HepG2 (cell line): ENCODE measurements around the gene SF1. TPM values are rescaled to one million over a fixed set of nuclear protein-coding genes. Genes with fewer than 3 reads are reported as not detected.

Experiments
- GATA4 ChIP-seq: sonication (generic); IDR thresholded peaks from 2 replicates; pipeline ENCODE4 v1.6.1; 2016; ENCODE audit warnings: antibody characterized with exemption, low read depth, borderline replicate concordance
- HMG20B ChIP-seq: conservative IDR thresholded peaks from 2 replicates; pipeline ENCODE4 v1.6.1; 2016; ENCODE audit warnings: missing genetic modification reagents, missing compliant biosample characterization
- HNRNPLL ChIP-seq: fragments of 200-400 bp; formaldehyde crosslinking; IDR thresholded peaks from 2 replicates; pipeline ENCODE4 v1.6.1; 2017; ENCODE audit warnings: mild to moderate bottlenecking, low read depth, low read length; ENCODE audit not compliant: poor library complexity, severe bottlenecking
- KDM5B ChIP-seq: sonication (generic); formaldehyde crosslinking; IDR thresholded peaks from 2 replicates; pipeline ENCODE4 v1.4.0; 2020; ENCODE audit warnings: missing genetic modification reagents, mild to moderate bottlenecking, borderline replicate concordance
- MXD3 ChIP-seq: IDR thresholded peaks from 2 replicates; pipeline ENCODE4 v1.6.1; 2016; ENCODE audit warnings: mild to moderate bottlenecking, missing biosample characterization, missing genetic modification reagents
- POLR2AphosphoS5 ChIP-seq: IDR thresholded peaks from 2 replicates; pipeline ENCODE4 v1.6.1; 2012; ENCODE audit warnings: low read depth, low read length
- SRSF1 ChIP-seq: fragments of 200-400 bp; formaldehyde crosslinking; optimal IDR thresholded peaks from 2 replicates; pipeline ENCODE3; 2017; ENCODE audit warnings: mild to moderate bottlenecking, low read depth, low read length, moderate library complexity
- TAF15 ChIP-seq: fragments of 200-400 bp; formaldehyde crosslinking; IDR thresholded peaks from one replicate; pipeline ENCODE4 v1.6.1; 2018; ENCODE audit warnings: mild to moderate bottlenecking, low read depth, low read length; ENCODE audit not compliant: poor library complexity, severe bottlenecking
- ZFY ChIP-seq: sonication (generic); formaldehyde crosslinking; IDR thresholded peaks from 2 replicates; pipeline ENCODE4 v1.4.0; 2020; ENCODE audit warnings: missing genetic modification reagents
- ZNF598 ChIP-seq: sonication (generic); formaldehyde crosslinking; IDR thresholded peaks from 2 replicates; pipeline ENCODE4 v1.5.1; 2020; ENCODE audit warnings: mild to moderate bottlenecking, missing genetic modification reagents, borderline replicate concordance
- ZNF746 ChIP-seq: sonication (generic); formaldehyde crosslinking; IDR thresholded peaks from 2 replicates; pipeline ENCODE4 v1.8.0; 2022; ENCODE audit warnings: mild to moderate bottlenecking, missing genetic modification reagents
- polyA plus RNA-seq, 8 experiments: library from polyadenylated mRNA; depleted of rRNA in 3 of 8; stranded (reverse) in 7 of 8; unstranded in 1 of 8; fragments of >200 nt; fragmentation: Illumina TruSeq in 4 of 8; extraction: Trizol in 4 of 8; gene quantifications; 2 replicates each; pipeline versions ENCODE4 v1.2.1 to v1.2.3, GENCODE V29; 2011 to 2016; ENCODE audit warnings: low read depth in 4 of 8, missing spikeins in 1 of 8, mixed read lengths in 1 of 8; ENCODE audit not compliant: insufficient read depth in 1 of 8
- total RNA-seq, 5 experiments: library from RNA; depleted of rRNA; stranded (reverse); fragments of >200 nt; fragmentation: Illumina TruSeq; extraction: Trizol; gene quantifications; 2 replicates each; pipeline ENCODE4 v1.2.3, GENCODE V29; 2016; ENCODE audit warnings: low read depth in 1 of 5
- TF ChIP-seq, protein P1 (sequence below): sonication (generic); formaldehyde crosslinking; IDR thresholded peaks from 2 replicates; pipeline ENCODE4 v1.8.1; 2022; ENCODE audit warnings: low read depth, mild to moderate bottlenecking, missing genetic modification reagents
- TF ChIP-seq, protein P2 (sequence below): sonication (generic); formaldehyde crosslinking; conservative IDR thresholded peaks from 2 replicates; pipeline ENCODE4 v1.5.0; 2020; ENCODE audit warnings: missing genetic modification reagents
- TF ChIP-seq, protein P3 (sequence below): sonication (generic); formaldehyde crosslinking; IDR thresholded peaks from 2 replicates; pipeline ENCODE4 v1.4.0; 2020; ENCODE audit warnings: low read depth, missing genetic modification reagents
- TF ChIP-seq, protein P4 (sequence below): sonication (generic); formaldehyde crosslinking; IDR thresholded peaks from 2 replicates; pipeline ENCODE4 v1.4.0; 2020; ENCODE audit warnings: mild to moderate bottlenecking, missing genetic modification reagents

SF1 gene
- total and polyA plus RNA-seq, 2 of the 13 experiments (the other 11 are each of a cell fraction or from before 2014, with no cell fraction given): 55.5 to 70.4 TPM

- peak; percentile 33; the same call in 1 of the 2 replicates for TF ChIP-seq KDM5B
- peak; percentile 81 for TF ChIP-seq HNRNPLL
- peak; percentile 97 for TF ChIP-seq ZFY (CRISPR knock-in tag)
- TF ChIP-seq POLR2AphosphoS5: peak; percentile 77
- TF ChIP-seq GATA4: 0 out of 2 replicates have a peak, but pooled peaks have one; percentile 19
- TF ChIP-seq, protein P1, sequence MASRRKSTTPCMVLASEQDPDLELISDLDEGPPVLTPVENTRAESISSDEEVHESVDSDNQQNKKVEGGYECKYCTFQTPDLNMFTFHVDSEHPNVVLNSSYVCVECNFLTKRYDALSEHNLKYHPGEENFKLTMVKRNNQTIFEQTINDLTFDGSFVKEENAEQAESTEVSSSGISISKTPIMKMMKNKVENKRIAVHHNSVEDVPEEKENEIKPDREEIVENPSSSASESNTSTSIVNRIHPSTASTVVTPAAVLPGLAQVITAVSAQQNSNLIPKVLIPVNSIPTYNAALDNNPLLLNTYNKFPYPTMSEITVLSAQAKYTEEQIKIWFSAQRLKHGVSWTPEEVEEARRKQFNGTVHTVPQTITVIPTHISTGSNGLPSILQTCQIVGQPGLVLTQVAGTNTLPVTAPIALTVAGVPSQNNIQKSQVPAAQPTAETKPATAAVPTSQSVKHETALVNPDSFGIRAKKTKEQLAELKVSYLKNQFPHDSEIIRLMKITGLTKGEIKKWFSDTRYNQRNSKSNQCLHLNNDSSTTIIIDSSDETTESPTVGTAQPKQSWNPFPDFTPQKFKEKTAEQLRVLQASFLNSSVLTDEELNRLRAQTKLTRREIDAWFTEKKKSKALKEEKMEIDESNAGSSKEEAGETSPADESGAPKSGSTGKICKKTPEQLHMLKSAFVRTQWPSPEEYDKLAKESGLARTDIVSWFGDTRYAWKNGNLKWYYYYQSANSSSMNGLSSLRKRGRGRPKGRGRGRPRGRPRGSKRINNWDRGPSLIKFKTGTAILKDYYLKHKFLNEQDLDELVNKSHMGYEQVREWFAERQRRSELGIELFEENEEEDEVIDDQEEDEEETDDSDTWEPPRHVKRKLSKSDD: 0 out of 2 replicates have a peak, but pooled peaks have one; percentile 34
- TF ChIP-seq, protein P2, sequence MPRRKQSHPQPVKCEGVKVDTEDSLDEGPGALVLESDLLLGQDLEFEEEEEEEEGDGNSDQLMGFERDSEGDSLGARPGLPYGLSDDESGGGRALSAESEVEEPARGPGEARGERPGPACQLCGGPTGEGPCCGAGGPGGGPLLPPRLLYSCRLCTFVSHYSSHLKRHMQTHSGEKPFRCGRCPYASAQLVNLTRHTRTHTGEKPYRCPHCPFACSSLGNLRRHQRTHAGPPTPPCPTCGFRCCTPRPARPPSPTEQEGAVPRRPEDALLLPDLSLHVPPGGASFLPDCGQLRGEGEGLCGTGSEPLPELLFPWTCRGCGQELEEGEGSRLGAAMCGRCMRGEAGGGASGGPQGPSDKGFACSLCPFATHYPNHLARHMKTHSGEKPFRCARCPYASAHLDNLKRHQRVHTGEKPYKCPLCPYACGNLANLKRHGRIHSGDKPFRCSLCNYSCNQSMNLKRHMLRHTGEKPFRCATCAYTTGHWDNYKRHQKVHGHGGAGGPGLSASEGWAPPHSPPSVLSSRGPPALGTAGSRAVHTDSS (CRISPR knock-in tag): 0 out of 2 replicates have a peak, but pooled peaks have one; percentile 39
- no peak for TF ChIP-seq TAF15
- TF ChIP-seq, protein P3, sequence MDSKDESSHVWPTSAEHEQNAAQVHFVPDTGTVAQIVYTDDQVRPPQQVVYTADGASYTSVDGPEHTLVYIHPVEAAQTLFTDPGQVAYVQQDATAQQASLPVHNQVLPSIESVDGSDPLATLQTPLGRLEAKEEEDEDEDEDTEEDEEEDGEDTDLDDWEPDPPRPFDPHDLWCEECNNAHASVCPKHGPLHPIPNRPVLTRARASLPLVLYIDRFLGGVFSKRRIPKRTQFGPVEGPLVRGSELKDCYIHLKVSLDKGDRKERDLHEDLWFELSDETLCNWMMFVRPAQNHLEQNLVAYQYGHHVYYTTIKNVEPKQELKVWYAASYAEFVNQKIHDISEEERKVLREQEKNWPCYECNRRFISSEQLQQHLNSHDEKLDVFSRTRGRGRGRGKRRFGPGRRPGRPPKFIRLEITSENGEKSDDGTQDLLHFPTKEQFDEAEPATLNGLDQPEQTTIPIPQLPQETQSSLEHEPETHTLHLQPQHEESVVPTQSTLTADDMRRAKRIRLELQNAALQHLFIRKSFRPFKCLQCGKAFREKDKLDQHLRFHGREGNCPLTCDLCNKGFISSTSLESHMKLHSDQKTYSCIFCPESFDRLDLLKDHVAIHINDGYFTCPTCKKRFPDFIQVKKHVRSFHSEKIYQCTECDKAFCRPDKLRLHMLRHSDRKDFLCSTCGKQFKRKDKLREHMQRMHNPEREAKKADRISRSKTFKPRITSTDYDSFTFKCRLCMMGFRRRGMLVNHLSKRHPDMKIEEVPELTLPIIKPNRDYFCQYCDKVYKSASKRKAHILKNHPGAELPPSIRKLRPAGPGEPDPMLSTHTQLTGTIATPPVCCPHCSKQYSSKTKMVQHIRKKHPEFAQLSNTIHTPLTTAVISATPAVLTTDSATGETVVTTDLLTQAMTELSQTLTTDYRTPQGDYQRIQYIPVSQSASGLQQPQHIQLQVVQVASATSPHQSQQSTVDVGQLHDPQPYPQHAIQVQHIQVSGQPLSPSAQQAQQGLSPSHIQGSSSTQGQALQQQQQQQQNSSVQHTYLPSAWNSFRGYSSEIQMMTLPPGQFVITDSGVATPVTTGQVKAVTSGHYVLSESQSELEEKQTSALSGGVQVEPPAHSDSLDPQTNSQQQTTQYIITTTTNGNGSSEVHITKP (CRISPR knock-in tag): peak; percentile 82
- TF ChIP-seq, protein P4, sequence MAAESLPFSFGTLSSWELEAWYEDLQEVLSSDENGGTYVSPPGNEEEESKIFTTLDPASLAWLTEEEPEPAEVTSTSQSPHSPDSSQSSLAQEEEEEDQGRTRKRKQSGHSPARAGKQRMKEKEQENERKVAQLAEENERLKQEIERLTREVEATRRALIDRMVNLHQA (CRISPR knock-in tag): no peak
- no peak for TF ChIP-seq HMG20B (CRISPR knock-in tag)
- TF ChIP-seq ZNF746 (CRISPR knock-in tag): peak; percentile 75; the same call in 1 of the 2 replicates
- peak; percentile 34; the same call in 1 of the 2 replicates for TF ChIP-seq MXD3 (CRISPR knock-in tag)
- peak; percentile 77; the same call in 1 of the 2 replicates for TF ChIP-seq ZNF598
- no peak for TF ChIP-seq SRSF1
These were observed 32.0 kb upstream of the SF1 start, which contains the start of gene MEN1 (continued) for GRCh38 chr11:64810271-64810890.
